Cerebellar nuclear complex (tissue), 1 donor: ENCODE results near the gene RNF39.
A peak's percentile ranks its signal among the peaks of the same experiment; 100 is the strongest.

Experiments used
- DNase-seq, 2 experiments: peaks; one replicate each; lab custom pipeline; 2025; lab: John Stamatoyannopoulos, UW

The RNF39 gene

DNA sequence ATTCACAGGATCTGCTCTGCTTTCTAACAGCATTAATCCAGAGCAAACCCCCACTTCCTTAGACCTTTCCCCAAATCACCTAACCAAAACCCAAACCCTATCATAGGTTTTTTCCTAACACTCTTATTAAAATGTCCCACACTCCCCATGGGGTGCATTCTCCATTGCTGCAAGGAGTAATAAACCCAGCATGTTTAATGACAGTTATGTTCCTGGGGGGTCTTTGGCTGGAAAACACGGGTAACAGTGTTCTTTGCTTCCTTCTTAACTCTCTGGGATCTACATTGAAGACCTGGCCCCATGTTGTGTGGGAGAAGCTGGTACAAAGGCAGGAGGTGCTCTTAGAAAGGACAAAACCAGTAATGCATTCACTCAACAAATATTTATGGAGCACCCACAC, 21.3 kb upstream of the RNF39 start:
- no peak for DNase-seq

- no peak for DNase-seq
Measured at GRCh38 chr6:30093951-30094661, 18.5 kb upstream of the RNF39 start.

DNA sequence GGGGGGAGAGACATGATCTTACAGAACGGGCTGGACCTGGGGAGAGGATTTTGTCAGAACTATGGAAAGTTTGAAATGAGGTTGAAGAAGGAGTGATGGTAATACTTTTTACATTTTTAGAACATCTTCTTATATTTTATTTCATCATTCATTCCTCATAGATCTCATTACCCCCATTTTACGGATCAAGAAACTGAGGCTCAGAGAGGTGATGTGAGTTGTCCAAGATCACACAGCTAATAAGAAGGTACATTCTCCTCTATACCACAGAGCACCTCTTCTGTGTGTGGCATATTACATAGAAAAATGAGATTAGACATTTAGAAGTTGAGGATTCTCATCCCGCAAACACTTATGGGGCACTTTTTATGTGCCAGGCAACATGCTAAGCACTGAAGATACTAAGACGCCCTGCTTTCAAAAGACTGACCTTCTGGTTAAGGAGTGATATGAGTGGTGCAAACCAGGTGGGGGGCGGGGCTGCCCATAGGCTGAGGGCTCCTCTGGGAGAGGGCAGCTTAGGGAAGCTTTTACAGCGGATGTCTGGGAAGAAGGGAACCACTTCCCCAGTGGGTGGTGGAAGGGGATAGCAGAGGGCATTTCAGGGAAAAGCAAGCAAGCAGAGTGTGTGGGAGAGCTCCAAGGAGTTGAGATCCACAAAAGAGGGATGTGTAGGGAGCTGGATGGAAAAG, 17.4 kb upstream of the RNF39 start:
- DNase-seq = no peak

DNA sequence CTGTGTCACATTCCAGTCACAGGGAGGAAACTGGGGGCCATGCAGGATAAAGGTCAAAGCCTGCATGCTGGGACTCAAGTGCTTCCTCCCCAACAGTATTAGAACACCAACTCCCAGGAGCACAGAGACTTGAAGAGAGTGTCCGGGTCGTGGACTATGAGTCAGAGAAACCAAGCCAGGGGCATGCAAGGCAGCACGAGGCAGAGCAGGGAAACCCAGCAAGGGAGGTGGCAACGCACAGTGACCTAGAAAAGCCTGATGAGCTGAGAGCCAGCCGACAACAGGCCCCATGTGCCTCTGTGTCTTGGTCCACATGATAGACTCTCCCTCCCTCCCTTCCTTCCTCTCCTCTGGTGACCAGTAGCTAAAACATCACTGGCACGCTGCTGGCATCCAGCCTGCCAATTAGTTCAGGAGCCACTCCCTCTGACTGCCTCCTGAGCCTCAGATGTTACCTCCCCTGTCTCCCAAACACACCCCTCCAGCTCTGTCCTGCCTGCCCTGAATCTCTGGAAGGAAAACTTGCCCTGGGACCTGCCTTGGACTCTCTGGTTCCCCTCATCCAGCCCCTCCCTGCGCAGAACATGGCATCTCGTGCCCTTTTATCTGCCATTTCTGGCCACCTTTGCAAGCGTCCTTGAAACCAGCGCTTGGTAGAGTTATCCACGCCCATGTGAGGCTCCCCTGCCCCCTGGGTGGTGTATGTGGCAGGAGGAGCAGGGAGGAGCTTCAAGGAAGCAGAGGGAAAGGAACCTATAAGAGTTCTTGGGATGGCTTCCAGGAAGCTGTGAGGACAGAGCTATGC, 16.2 kb upstream of the RNF39 start:
- DNase-seq = no peak

GRCh38 chr6:30087876-30088275, 12.3 kb upstream of the RNF39 start:
- DNase-seq = no peak

DNA sequence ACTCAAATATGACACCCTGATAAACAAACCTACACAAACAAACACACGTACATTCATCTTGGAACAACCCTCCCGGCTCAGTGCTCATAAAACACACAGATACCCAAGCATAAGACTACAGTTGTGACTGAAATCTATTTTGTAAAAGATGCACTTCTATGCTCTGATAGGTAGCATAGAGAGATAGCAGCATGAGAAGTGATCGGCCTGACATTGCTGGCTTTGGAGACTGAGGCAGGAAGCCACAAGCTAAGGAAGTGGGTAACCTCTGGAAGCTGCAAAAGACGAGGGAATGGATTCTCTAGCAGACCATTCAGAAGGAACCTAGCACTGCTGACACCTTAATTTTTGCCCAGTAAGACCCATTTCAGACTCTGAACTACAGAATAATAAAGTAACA, 1.6 kb upstream of the RNF39 start:
- DNase-seq = no peak

DNA sequence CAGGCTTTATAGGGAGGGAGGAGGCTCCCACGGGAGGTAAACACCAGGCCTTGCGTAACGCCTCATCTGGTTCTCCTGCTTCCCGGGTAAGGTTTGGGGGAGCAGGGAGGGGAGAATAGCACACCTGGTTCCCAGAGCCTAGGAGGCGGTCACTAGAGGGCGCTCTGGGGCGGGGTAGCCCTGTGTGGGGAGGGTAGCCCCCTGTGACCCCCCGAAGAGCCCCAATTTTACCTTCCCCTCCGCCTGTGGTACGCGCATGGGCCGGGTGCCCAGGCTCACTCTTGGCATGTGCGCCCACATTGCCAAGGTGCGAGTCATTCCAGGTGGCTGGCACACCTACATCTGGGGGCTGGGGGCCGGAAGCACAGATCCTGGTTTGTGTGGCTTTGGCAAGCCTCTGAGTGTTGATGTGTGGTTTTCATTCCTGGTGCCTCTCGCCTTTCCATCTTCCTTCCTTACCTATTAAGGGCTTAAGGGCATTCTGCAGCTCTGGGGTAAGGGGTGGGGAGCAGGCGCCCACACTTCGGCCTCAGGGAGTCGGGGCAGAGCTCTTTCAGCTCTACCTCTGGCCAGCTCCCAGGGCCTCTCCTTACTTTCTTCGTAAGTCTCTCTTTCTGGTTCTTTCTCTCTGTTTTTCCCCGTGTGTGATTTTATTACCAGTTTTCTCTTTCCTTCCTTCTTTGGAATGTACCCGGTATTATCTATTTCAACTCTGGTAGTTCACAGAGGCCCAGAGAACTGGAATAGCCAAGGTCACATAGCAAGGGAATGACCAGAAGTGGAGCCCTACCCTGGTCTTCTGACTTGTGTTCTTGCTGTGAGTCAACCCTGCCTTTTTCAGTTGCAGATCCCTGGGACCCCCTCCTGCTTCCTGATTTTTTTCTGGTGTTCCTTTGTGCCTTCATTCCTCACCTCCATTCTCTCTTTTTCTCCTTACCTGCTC, 492 bp upstream of the RNF39 start:
- no peak for DNase-seq

DNA sequence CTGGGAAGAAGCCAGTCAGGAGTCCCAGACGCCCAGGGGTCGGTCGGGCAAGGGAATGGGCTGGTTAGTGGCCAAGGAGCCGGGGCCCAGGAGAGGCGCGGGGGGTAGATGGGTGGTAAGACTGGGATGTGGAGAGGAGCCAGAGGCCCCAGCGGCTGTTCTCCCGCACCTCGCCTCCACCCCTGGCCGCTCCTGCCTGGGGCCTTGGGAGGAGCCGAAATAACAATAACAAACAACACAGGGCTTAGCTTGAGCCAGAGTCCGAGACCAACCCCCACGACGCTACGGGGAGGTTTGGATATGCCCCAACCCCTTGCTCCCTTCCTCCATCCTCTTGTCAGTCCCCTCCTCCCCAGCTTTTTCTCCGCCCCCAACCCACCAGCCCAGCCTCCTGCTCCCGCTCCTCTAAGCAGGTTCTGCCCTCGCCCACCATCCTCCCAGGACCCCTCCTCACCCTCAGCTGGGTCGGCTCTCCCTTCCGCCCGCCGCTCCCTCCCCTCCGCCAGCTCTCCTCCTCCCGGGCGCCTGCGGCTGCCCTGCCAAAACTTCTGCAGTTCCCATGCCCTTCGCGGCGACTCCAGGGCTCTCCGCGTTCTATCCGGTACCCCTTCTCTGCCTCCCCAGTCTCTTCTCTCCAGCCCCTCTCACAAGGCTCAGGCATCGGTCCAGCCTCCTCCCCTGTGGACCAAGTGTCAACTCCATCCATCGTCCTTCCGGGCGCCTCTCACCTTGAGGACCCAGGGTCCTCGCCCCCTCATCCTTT, 1.1 kb downstream of the RNF39 start:
- no peak for DNase-seq

DNA sequence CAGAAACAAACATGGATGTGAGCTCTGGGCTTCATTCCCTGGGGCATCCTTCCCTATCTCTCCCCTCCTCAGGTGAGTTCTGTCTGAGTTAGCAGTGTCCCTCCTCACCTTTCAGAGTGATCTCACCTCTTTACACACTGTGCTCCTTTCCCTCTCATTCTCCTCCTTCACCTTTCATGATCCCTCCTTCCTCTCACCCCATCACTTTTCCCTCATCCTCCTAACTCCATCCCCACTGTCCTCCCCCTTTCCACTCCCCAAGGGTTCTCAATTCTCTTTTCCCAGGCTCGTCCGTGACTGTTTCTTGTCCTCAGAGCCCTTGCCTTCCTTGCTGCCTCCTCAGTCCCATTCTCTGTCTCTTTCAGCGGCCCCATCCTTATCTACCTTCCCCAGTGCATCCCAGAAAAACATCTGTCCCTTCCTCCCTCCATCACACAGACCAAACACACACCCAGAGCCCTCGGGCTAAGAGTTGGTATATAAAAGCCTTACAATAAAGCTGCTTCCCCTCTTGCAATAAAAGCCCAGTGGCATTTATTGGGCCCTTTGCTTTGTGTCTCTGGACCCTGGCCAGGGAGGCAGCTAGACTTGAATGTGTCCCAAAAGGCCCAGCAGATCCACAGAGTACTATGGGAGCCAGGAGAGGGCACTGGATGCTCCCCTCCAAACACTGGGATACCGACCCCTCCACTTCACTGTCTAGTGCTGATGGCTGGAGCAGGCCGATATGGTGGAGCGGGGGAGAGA, 1.9 kb downstream of the RNF39 start:
- DNase-seq = no peak

- DNase-seq = no peak
Measured at GRCh38 chr6:30071858-30072257, 3.7 kb downstream of the RNF39 start.

- DNase-seq = no peak
Measured at GRCh38 chr6:30071081-30071818, 4.3 kb downstream of the RNF39 start.

GRCh38 chr6:30067460-30068139, 8.0 kb downstream of the RNF39 start:
- no peak for DNase-seq

GRCh38 chr6:30066577-30067459, 8.8 kb downstream of the RNF39 start, which contains the start of gene PPP1R11:
TSS of gene PPP1R11 (plus strand) at chr6:30067198. CDS start at chr6:30067411, 213 bp downstream.
- peak; percentile 86 to 98 for DNase-seq

DNA sequence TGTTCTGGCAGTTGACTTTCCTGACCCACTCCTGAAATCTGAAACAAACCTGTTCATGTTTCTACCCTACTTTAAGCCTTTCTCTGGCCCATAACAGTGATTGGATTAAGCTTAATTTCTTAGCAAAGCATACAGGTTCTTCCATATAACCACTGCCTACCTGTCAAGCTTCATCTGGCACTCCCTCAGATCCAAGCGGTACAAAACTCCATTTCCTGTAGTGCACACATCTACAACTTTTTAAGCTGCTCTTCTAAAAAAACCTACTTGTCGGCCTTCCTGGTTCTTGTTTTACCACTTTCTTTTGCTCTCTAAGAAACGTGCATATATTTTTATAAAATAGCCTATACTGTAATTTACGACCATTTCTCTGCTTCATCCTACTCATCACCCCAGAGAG, 9.5 kb downstream of the RNF39 start:
- DNase-seq = no peak

- DNase-seq = no peak
Measured at GRCh38 chr6:30063315-30063714, 12.3 kb downstream of the RNF39 start.

- DNase-seq = no peak
Measured at GRCh38 chr6:30062471-30063178, 12.9 kb downstream of the RNF39 start.

- no peak for DNase-seq
Measured at GRCh38 chr6:30061858-30062458, 13.6 kb downstream of the RNF39 start.
